B cell (primary cell): ENCODE data around the gene LTB. TPM values are rescaled to one million over a fixed set of nuclear protein-coding genes. Genes with fewer than 3 reads are reported as not detected.

Source experiments
- ATAC-seq: fragments of 200-7000 bp; cut with Tn5 transposase; one replicate; pipeline ENCODE4 v1.10.0; 2021; ENCODE audit warnings: low read depth, mild to moderate bottlenecking, moderate number of reproducible peaks, moderate library complexity
- CTCF ChIA-PET: fragments of 350-600 bp; sonication (Branson Sonifier 250); formaldehyde crosslinking; loops from one replicate; lab custom pipeline; 2021; ENCODE audit warnings: antibody characterized with exemption, inconsistent platforms; lab: Charles Lee
- POLR2A ChIA-PET: fragments of 350-600 bp; sonication (Branson Sonifier 250); formaldehyde crosslinking; loops from one replicate; lab custom pipeline; 2021; ENCODE audit warnings: antibody characterized with exemption; lab: Charles Lee
- DNase-seq: peaks from one replicate; pipeline ENCODE4 v3.0.0; 2013
- H2AFZ ChIP-seq: 2 replicates; pipeline ENCODE4 v1.6.1; 2012; ENCODE audit warnings: mild to moderate bottlenecking, low read depth, low read length; ENCODE audit not compliant: insufficient read depth, poor library complexity, severe bottlenecking
- H3K27ac ChIP-seq, 2 donors: 1 replicate in 1 of 2; 2 replicates in 1 of 2; pipeline ENCODE4 v1.5.1; 2012 to 2013; ENCODE audit warnings: low read length in 2 of 2, mild to moderate bottlenecking in 2 of 2, moderate library complexity in 1 of 2
- H3K27me3 ChIP-seq, 4 experiments: fragments of 200-600 bp in 1 of 4; sonication (generic) in 1 of 4; replicated peaks in 1 of 4; 1 replicate in 2 of 4; 2 replicates in 2 of 4; pipeline versions ENCODE4 v1.6.1 to v1.7.0; 2013 to 2016; ENCODE audit warnings: low read length in 3 of 4, mild to moderate bottlenecking in 2 of 4, mixed read lengths in 1 of 4, moderate library complexity in 1 of 4; ENCODE audit not compliant: insufficient read depth in 4 of 4, control insufficient read depth in 3 of 4; ENCODE audit errors: control extremely low read depth in 1 of 4
- H3K36me3 ChIP-seq, 2 experiments: replicated peaks in 1 of 2; 1 replicate in 1 of 2; 2 replicates in 1 of 2; pipeline versions ENCODE4 v1.6.1 to v1.7.1; 2013; ENCODE audit warnings: low read length in 1 of 2; ENCODE audit not compliant: insufficient read depth in 2 of 2, control insufficient read depth in 1 of 2; ENCODE audit errors: control extremely low read depth in 1 of 2, extremely low read depth in 1 of 2
- H3K4me1 ChIP-seq, 2 donors: fragments of 200-600 bp in 1 of 2; sonication (generic) in 1 of 2; 1 replicate in 1 of 2; 2 replicates in 1 of 2; pipeline versions ENCODE4 v1.5.1 to v1.6.1; 2013 to 2017; ENCODE audit warnings: low read length in 2 of 2; ENCODE audit not compliant: control insufficient read depth in 2 of 2, insufficient read depth in 2 of 2
- H3K4me2 ChIP-seq: replicated peaks from 2 replicates; pipeline ENCODE3; 2012; ENCODE audit warnings: mild to moderate bottlenecking, low read depth, low read length; ENCODE audit not compliant: poor library complexity, severe bottlenecking
- H3K4me3 ChIP-seq, 5 experiments: fragments of 200-600 bp in 1 of 5; sonication (generic) in 1 of 5; 1 replicate in 3 of 5; 2 replicates in 2 of 5; pipeline versions ENCODE4 v1.5.1 to v1.7.0; 2011 to 2016; ENCODE audit warnings: low read length in 4 of 5, mild to moderate bottlenecking in 4 of 5, low read depth in 2 of 5, control low read depth in 1 of 5, moderate library complexity in 1 of 5; ENCODE audit not compliant: insufficient read depth in 1 of 5; ENCODE audit errors: control extremely low read depth in 1 of 5, extremely low read depth in 1 of 5
- H3K79me2 ChIP-seq: fragments of 200-600 bp; sonication (generic); one replicate; pipeline ENCODE4 v1.6.0; 2016; ENCODE audit warnings: low read length; ENCODE audit not compliant: control insufficient read depth, insufficient read depth
- H3K9ac ChIP-seq: fragments of 200-600 bp; sonication (generic); 2 replicates; pipeline ENCODE4 v1.6.1; 2017; ENCODE audit warnings: mild to moderate bottlenecking, low read length, moderate library complexity
- H3K9me3 ChIP-seq, 3 donors: one replicate each; pipeline versions ENCODE4 v1.6.1 to v1.7.1; 2013; ENCODE audit warnings: low read length in 2 of 3; ENCODE audit not compliant: control insufficient read depth in 2 of 3, insufficient read depth in 1 of 3; ENCODE audit errors: control extremely low read depth in 1 of 3
- H4K20me1 ChIP-seq: 2 replicates; pipeline ENCODE4 v1.6.0; 2012; ENCODE audit warnings: mild to moderate bottlenecking, low read length; ENCODE audit not compliant: insufficient read depth, control insufficient read depth, poor library complexity, severe bottlenecking
- H3K27ac Mint-ChIP-seq: one replicate; pipeline ENCODE4 v1.8.0; 2021; ENCODE audit warnings: mixed read lengths
- H3K27me3 Mint-ChIP-seq: one replicate; pipeline ENCODE4 v1.8.0; 2021; ENCODE audit warnings: mixed read lengths
- H3K4me1 Mint-ChIP-seq: one replicate; pipeline ENCODE4 v1.8.0; 2021; ENCODE audit warnings: mixed read lengths
- H3K4me3 Mint-ChIP-seq: one replicate; pipeline ENCODE4 v1.8.0; 2021; ENCODE audit warnings: mixed read lengths
- H3K9me3 Mint-ChIP-seq: one replicate; pipeline ENCODE4 v1.8.0; 2022; ENCODE audit warnings: mixed read lengths; ENCODE audit not compliant: insufficient read depth
- CTCF ChIP-seq: fragments of 200-600 bp; IDR thresholded peaks from one replicate; pipeline ENCODE4 v1.8.0; 2022; ENCODE audit warnings: antibody characterized with exemption, mild to moderate bottlenecking
- EZH2 ChIP-seq: IDR thresholded peaks from 2 replicates; pipeline ENCODE4 v1.6.1; 2012; ENCODE audit warnings: borderline replicate concordance, low read depth, mild to moderate bottlenecking, moderate library complexity, low read length; ENCODE audit not compliant: insufficient read depth, poor library complexity, severe bottlenecking
- WGBS: methylation state at CpG from one replicate; pipeline ENCODE4 v1.1.5; 2013; ENCODE audit warnings: missing lambda C conversion rate; ENCODE audit not compliant: insufficient coverage; 5-methylcytosine and 5-hydroxymethylcytosine counted together
- intact Hi-C: fragments of 100-400 bp; cut with micrococcal nuclease; formaldehyde crosslinking; loops from one replicate; pipeline ENCODE4 v1.10.0; 2022
- polyA plus RNA-seq: library from polyadenylated mRNA; depleted of rRNA; stranded (reverse); fragments of >200 nt; gene quantifications from 2 replicates; pipeline ENCODE4 v1.2.3, GENCODE V29; 2012
- total RNA-seq, 2 donors: library from RNA; stranded (reverse); fragments of 120-200 nt in 1 of 2; gene quantifications; 1 replicate in 1 of 2; 2 replicates in 1 of 2; pipeline versions ENCODE4 v1.2.3 to v1.2.4, GENCODE V29; 2013 to 2022

LTB gene
- total and polyA plus RNA-seq, 2 donors (not counting 1 experiment from before 2014, with no cell fraction given) = 488 to 938 TPM

DNA sequence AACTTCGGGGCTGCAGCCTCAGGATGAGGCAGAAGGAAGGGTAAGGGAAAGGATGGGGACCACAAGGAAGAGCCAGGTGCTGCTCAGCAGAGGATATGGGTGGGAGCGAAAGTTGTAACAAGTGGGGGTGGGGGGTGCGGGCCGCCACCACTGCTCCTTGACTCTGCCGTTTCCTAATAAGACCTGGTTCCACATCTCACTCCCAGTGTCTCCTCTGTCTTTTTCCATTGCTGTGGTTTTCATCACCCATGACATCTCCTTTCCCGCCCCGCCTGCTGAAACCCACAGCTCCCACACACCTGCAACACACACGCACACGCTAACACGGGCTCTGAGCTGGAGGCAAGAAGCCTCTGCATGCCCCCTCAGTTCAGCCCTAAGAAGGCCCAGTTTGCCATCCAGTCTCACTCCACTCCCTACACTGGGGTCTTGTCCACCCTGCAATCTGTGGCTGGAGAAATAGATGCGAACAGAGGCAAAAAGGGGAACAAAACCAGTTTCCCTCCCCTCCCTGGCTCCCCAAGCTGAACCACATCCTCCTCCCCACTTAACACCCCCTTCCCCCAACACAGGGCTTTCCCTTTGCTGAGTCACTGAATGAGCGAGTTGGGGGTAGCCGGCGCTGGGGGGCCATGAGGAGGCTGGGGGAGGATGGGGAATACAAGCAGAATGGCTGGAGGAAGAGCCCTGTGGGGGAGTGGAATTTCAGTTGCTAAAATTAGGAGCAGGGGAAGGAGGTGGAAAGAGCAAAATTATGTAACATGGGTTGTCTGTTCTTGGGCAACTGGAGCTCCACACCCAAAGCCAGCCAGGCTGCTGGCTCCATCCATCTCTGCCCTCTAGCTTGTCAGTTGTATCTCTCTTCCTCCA lies 23.4 kb downstream of the LTB start:
- Histone ChIP-seq H3K79me2 (peaks cover 61% of the 10 kb centered on the region), H3K36me3 (peaks cover 0 to 3% of the 10 kb centered on the region in 2 experiments), H3K9me3 (no peaks in the 10 kb centered on the region), H4K20me1 (peaks cover 20% of the 10 kb centered on the region), H3K27ac (peak overlapping the region; percentile 80 to 87), H3K27me3 (no peaks in the 10 kb centered on the region), H3K9ac (peak overlapping the region; percentile 54), H3K4me2 (peak overlapping the region; percentile 92), H3K4me1 (peaks cover 80% of the 10 kb centered on the region in 2 donors), H3K4me3 (peak overlapping the region; percentile 32 to 61 (median 45)), H2AFZ (no peak overlapping the region)
- Mint-ChIP-seq H3K4me3 (peak overlapping the region; percentile 92), H3K4me1 (peaks cover 83% of the 10 kb centered on the region), H3K27me3 (no peaks in the 10 kb centered on the region), H3K27ac (peak overlapping the region; percentile 94), H3K9me3 (no peaks in the 10 kb centered on the region)
- peak; percentile 87 for DNase-seq
- ChIA-PET CTCF (interaction anchor here (0.8 to 29.4 kb wide), 5 partner anchors 8 to 168 kb away, joined by 3 to 2241 read pairs (median 22); partner anchors contain the start of genes DDX39B, LST1, LTB and NCR3), POLR2A (interaction anchor here (0.5 to 42.6 kb wide), 7 partner anchors 9 to 232 kb away, joined by 3 to 1450 read pairs (median 4); partner anchors contain the start of genes DDX39B, LST1, LTA and LTB)
- TF ChIP-seq CTCF = no peak
- no peak for TF ChIP-seq EZH2
- intact Hi-C loops = loop anchor here (2.0 kb wide), 1 partner anchor 22 kb away; no protein-coding TSS in a partner anchor
- 0% methylated on average over 11 of the region's 14 CpGs for WGBS
- peak; percentile 51 for ATAC-seq
